ENCODE data around the gene EXOC4. TPM values are rescaled to one million over a fixed set of nuclear protein-coding genes. Genes with fewer than 3 reads are reported as not detected.

EXOC4 gene
- total RNA-seq, 1 experiment from 2014 or later = 91.9 TPM

DNA sequence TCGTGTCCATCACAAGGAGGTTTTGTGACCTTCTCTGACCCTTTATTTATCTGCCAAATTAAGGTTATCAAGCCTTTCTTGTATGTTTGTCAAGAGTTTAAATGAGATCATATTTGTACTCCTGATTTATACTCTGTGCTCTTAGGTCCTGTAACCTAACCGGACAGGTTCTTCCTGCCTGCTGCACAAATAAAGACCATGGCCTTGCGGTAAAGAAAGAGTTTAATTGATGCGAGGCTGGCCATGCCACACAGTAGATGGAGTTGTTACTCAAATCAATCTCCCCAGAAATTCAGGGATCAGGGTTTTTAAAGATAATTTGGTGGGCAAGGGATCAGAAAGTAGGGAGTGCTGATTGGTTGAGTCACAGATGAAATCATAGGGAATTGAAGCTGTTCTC is 794.8 kb downstream of the EXOC4 start:
- H3K4me3 Mint-ChIP-seq (ENCODE audit: low read depth, unreplicated experiment) = no peak overlapping the region
- BruUV-seq (replicated peaks) = no TSS peak
- no peak for DNase-seq
- no peaks in the 10 kb centered on the region for H3K36me3 Mint-ChIP-seq (ENCODE audit: insufficient read depth, unreplicated experiment)
- no peaks in the 10 kb centered on the region for H3K27me3 Mint-ChIP-seq (ENCODE audit: unreplicated experiment)
- intact Hi-C loops (cut with micrococcal nuclease; ENCODE audit: unreplicated experiment) = no loop called here
- H3K9me3 Mint-ChIP-seq (ENCODE audit: low read depth, unreplicated experiment) = peaks cover 3% of the 10 kb centered on the region
- H3K27ac Mint-ChIP-seq (ENCODE audit: unreplicated experiment) = no peak overlapping the region
- CTCF ChIA-PET = interaction anchor here (0.6 kb wide), 1 partner anchor 20 kb away, joined by 5 read pairs; no protein-coding TSS in a partner anchor
- TF ChIP-seq, protein P1, sequence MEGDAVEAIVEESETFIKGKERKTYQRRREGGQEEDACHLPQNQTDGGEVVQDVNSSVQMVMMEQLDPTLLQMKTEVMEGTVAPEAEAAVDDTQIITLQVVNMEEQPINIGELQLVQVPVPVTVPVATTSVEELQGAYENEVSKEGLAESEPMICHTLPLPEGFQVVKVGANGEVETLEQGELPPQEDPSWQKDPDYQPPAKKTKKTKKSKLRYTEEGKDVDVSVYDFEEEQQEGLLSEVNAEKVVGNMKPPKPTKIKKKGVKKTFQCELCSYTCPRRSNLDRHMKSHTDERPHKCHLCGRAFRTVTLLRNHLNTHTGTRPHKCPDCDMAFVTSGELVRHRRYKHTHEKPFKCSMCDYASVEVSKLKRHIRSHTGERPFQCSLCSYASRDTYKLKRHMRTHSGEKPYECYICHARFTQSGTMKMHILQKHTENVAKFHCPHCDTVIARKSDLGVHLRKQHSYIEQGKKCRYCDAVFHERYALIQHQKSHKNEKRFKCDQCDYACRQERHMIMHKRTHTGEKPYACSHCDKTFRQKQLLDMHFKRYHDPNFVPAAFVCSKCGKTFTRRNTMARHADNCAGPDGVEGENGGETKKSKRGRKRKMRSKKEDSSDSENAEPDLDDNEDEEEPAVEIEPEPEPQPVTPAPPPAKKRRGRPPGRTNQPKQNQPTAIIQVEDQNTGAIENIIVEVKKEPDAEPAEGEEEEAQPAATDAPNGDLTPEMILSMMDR (IDR thresholded peaks at IDR 0.05; ENCODE audit: unreplicated experiment) = no peak
- H3K4me1 Mint-ChIP-seq (ENCODE audit: low read depth, unreplicated experiment) = peaks cover 12% of the 10 kb centered on the region

DNA sequence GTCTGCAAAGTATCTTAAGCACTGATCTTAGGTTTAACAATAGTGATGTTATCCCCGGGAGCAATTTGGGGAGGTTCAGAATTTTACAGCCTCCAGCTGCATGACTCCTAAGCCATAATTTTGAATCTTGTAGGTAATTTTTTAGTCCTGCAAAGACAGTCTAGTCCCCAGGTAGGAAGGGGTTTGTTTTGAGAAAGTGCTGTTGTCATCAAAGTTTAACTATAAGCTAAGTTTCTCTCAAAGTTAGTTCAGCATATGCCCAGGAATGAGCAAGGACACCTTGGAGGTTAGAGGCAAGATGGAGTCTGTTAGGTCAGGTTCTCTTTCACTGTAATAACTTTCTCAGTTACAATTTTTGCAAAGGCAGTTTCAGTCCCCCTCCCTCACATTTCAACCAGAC is 795.3 kb downstream of the EXOC4 start:
- Mint-ChIP-seq H3K4me3 (ENCODE audit: low read depth, unreplicated experiment) (no peak overlapping the region), H3K27me3 (ENCODE audit: unreplicated experiment) (no peaks in the 10 kb centered on the region), H3K27ac (ENCODE audit: unreplicated experiment) (no peak overlapping the region), H3K9me3 (ENCODE audit: low read depth, unreplicated experiment) (peaks cover 3% of the 10 kb centered on the region), H3K4me1 (ENCODE audit: low read depth, unreplicated experiment) (peaks cover 12% of the 10 kb centered on the region), H3K36me3 (ENCODE audit: insufficient read depth, unreplicated experiment) (no peaks in the 10 kb centered on the region)
- intact Hi-C loops (cut with micrococcal nuclease; ENCODE audit: unreplicated experiment) = no loop called here
- CTCF ChIA-PET = no interaction called here
- BruUV-seq (replicated peaks) = no TSS peak
- TF ChIP-seq, protein P1 (IDR thresholded peaks at IDR 0.05; ENCODE audit: unreplicated experiment) = no peak
- DNase-seq = no peak

DNA sequence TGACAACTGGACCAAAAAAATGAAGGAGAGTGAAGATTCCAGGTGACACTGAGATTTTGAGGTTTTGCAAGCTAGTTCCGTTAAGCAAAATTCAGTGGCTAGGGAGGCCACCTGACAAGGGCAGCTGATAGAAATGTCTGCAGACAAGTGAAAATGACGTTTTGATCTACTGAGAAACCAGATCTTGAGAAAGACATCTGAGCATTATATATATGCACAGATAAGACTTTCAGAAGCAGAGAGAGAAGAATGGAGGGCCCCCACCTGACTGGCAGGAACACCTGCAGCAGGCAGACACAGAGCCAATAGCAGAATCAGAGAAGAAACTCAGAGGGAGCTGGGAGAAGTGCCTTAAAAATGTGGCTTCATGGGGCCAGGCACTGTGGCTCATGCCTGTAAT is 798.1 kb downstream of the EXOC4 start:
- DNase-seq = no peak
- CTCF ChIA-PET = no interaction called here
- H3K27me3 Mint-ChIP-seq (ENCODE audit: unreplicated experiment) = no peaks in the 10 kb centered on the region
- H3K9me3 Mint-ChIP-seq (ENCODE audit: low read depth, unreplicated experiment) = peaks cover 5% of the 10 kb centered on the region
- no TSS peak for BruUV-seq (replicated peaks)
- TF ChIP-seq, protein P1 (IDR thresholded peaks at IDR 0.05; ENCODE audit: unreplicated experiment) = no peak
- no peak overlapping the region for H3K4me3 Mint-ChIP-seq (ENCODE audit: low read depth, unreplicated experiment)
- intact Hi-C loops (cut with micrococcal nuclease; ENCODE audit: unreplicated experiment) = no loop called here
- H3K36me3 Mint-ChIP-seq (ENCODE audit: insufficient read depth, unreplicated experiment) = no peaks in the 10 kb centered on the region
- H3K4me1 Mint-ChIP-seq (ENCODE audit: low read depth, unreplicated experiment) = no peaks in the 10 kb centered on the region
- H3K27ac Mint-ChIP-seq (ENCODE audit: unreplicated experiment) = no peak overlapping the region

DNA sequence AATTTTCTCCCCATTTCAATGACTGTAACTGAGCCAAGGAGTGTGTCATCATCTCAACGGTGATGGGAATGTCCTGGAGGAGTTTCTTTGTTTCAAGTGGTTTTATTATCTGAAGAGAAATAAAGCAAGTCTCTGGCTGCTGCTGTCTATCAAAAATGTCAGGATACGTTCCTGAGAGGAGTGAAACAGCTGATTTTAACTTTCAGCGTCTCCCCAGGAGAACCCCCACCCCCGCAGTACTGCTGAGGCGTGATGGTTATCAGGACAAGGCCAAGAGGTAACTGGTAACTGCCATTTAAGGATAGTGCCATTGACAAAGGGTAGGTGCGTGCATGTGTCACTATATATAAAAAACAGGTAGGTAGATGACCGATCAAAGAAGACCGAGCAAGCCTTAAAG is 803.9 kb downstream of the EXOC4 start:
- no peaks in the 10 kb centered on the region for H3K36me3 Mint-ChIP-seq (ENCODE audit: insufficient read depth, unreplicated experiment)
- peaks cover 2% of the 10 kb centered on the region for H3K9me3 Mint-ChIP-seq (ENCODE audit: low read depth, unreplicated experiment)
- CTCF ChIA-PET = no interaction called here
- no peak overlapping the region for H3K27ac Mint-ChIP-seq (ENCODE audit: unreplicated experiment)
- no peak overlapping the region for H3K4me3 Mint-ChIP-seq (ENCODE audit: low read depth, unreplicated experiment)
- intact Hi-C loops (cut with micrococcal nuclease; ENCODE audit: unreplicated experiment) = no loop called here
- BruUV-seq (replicated peaks) = no TSS peak
- no peaks in the 10 kb centered on the region for H3K27me3 Mint-ChIP-seq (ENCODE audit: unreplicated experiment)
- TF ChIP-seq, protein P1 (IDR thresholded peaks at IDR 0.05; ENCODE audit: unreplicated experiment) = no peak
- no peak for DNase-seq
- H3K4me1 Mint-ChIP-seq (ENCODE audit: low read depth, unreplicated experiment) = no peaks in the 10 kb centered on the region

Data from Calu3 (cell line).